ENCODE measurements around the gene TMEM143. TPM values are rescaled to one million over a fixed set of nuclear protein-coding genes. Genes with fewer than 3 reads are reported as not detected.

TMEM143 gene
- total and polyA plus RNA-seq, 12 donors: 3.3 to 26.5 (median 12.7) TPM

DNA sequence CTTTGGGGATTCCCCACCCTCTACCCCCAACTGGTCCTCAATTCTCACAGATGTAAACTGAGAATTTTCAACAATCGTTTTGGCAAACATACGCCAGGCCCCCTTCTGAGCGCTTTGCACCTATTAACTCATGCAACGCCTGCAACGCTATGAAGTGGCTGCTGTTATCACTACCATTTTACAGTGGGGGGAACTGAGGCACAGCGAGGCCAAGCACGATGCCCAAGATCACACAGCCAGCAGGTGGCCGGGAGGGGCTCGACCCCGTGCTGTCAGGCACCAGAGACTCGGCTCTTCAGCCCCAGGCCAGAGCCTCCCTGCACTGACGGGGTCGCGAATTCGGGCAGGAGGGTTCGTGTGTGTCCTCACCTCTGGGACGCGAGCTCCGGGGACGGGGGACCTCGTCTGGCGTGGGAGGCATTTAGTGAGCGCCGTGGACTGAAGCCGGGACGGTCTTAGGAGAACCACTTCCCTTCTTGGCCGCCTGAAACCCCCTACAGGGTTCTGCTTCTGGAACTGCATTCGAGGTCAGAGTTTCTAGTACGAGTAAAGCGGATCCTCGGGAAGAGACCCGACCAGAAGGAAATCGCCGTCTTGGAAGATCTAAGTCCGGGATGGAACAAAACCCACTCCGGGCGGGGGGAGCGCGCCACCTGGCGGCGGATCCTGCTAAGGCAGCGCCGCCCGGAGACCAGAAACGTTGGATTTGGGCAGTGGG, 72.8 kb downstream of the TMEM143 start:
- no peaks in the 10 kb centered on the region for H3K9me3 ChIP-seq (replicated peaks in 1 of 3)
- no peaks in the 10 kb centered on the region for H3K36me3 ChIP-seq (replicated peaks in 1 of 2)
- TF ChIP-seq, protein P1, sequence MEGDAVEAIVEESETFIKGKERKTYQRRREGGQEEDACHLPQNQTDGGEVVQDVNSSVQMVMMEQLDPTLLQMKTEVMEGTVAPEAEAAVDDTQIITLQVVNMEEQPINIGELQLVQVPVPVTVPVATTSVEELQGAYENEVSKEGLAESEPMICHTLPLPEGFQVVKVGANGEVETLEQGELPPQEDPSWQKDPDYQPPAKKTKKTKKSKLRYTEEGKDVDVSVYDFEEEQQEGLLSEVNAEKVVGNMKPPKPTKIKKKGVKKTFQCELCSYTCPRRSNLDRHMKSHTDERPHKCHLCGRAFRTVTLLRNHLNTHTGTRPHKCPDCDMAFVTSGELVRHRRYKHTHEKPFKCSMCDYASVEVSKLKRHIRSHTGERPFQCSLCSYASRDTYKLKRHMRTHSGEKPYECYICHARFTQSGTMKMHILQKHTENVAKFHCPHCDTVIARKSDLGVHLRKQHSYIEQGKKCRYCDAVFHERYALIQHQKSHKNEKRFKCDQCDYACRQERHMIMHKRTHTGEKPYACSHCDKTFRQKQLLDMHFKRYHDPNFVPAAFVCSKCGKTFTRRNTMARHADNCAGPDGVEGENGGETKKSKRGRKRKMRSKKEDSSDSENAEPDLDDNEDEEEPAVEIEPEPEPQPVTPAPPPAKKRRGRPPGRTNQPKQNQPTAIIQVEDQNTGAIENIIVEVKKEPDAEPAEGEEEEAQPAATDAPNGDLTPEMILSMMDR (IDR thresholded peaks at IDR 0.05): peak; percentile 93 to 98 (median 96)
- TF ChIP-seq POLR2A (IDR thresholded peaks at IDR 0.05): no peak
- H3K27me3 ChIP-seq: no peaks in the 10 kb centered on the region
- DNase-seq: peak; percentile 80 to 89 (median 85)
- peaks cover 7 to 11% of the 10 kb centered on the region in 2 donors for H3K4me1 ChIP-seq (replicated peaks in 1 of 2)
- intact Hi-C loops (cut with DNase I): no loop called here
- 0 to 1% (median 1%) methylated on average over 1 to 45 of the region's 45 CpGs for WGBS, 4 donors
- H3K4me3 ChIP-seq: peak overlapping the region in 2 of 4 donors; percentile 17 to 35
- H3K27ac ChIP-seq: no peak overlapping the region

DNA sequence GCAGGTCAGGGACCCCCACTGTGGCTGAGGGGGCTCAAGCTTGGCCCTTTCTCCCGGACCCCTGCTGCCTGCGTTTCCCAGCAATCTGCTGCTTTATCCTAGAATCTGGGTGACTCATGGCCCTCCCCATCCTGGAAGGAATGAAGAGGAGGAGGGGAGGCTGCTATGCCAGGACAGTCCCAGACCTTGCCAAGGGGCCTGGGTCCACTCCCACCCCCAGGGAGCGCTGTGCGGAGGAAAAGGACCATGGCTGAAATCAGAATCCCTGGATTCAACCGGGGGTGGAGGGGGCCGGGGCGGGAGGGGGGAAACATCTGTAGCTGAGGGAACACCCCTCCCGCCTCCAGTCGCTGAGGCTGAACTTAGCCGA, 73.4 kb downstream of the TMEM143 start:
- WGBS, 4 donors: 6 to 21% (median 13%) methylated on average over 2 to 10 of the region's 10 CpGs
- Histone ChIP-seq H3K4me3 (peak overlapping the region in 1 of 4 donors; percentile 35), H3K27me3 (no peaks in the 10 kb centered on the region), H3K27ac (no peak overlapping the region), H3K9me3 (replicated peaks in 1 of 3) (no peaks in the 10 kb centered on the region), H3K4me1 (replicated peaks in 1 of 2) (peaks cover 7 to 11% of the 10 kb centered on the region in 2 donors), H3K36me3 (replicated peaks in 1 of 2) (no peaks in the 10 kb centered on the region)
- intact Hi-C loops (cut with DNase I): no loop called here
- TF ChIP-seq, protein P1 (IDR thresholded peaks at IDR 0.05): no peak
- no peak for TF ChIP-seq POLR2A (IDR thresholded peaks at IDR 0.05)
- peak in 4 of 7 donors; percentile 28 to 58 (median 38) for DNase-seq

DNA sequence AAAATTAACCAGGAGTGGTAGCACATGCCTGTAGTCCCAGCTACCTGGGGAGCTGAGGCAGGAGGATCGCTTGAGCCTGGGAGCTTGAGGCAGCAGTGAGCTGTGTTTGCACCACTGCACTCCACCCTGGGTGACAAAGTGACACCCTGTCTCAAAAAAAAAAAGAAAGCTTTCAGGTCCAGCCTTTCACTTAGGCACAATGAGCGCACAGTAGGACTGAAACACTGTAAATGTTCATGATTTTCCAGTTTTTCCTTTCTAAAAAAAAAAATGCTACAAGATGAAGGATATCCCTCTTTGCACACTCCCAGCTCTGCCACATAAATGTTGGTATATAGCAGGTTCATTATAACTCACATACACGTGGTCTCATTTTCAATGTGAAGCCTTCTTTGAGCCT, 76.0 kb downstream of the TMEM143 start:
- H3K27ac ChIP-seq: no peak overlapping the region
- peaks cover 7 to 11% of the 10 kb centered on the region in 2 donors for H3K4me1 ChIP-seq (replicated peaks in 1 of 2)
- no peaks in the 10 kb centered on the region for H3K27me3 ChIP-seq
- H3K36me3 ChIP-seq (replicated peaks in 1 of 2): no peaks in the 10 kb centered on the region
- H3K4me3 ChIP-seq: no peak overlapping the region
- intact Hi-C loops (cut with DNase I): no loop called here
- DNase-seq: no peak
- H3K9me3 ChIP-seq (replicated peaks in 1 of 3): no peaks in the 10 kb centered on the region
- TF ChIP-seq, protein P1 (IDR thresholded peaks at IDR 0.05): no peak
- 80 to 96% (median 91%) methylated on average over 3 of the region's 3 CpGs for whole genome bisulfite sequencing, 4 donors

DNA sequence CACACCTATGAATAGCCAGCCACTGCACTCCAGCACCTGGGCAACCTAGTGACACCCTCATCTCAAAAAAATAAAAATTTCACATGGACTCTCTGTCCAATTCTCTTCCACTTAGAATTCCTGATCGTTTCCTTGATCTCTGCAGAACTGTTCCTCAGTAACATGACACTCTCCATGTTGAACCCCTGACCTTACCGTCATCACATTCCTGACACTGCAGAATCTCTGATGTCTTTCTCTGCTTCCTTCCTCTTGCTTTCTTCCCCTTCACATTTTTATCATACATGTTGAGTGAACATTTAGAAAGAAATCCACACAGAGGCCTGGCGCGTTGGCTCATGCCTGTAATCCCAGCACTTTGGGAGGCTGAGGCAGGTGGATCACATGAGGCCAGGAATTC, 78.8 kb downstream of the TMEM143 start:
- no peak for DNase-seq
- H3K4me3 ChIP-seq: no peak overlapping the region
- no peaks in the 10 kb centered on the region for H3K36me3 ChIP-seq (replicated peaks in 1 of 2)
- whole genome bisulfite sequencing, 4 donors: 78 to 87% (median 85%) methylated on average over 4 of the region's 4 CpGs
- H3K27me3 ChIP-seq: no peaks in the 10 kb centered on the region
- no peaks in the 10 kb centered on the region for H3K9me3 ChIP-seq (replicated peaks in 1 of 3)
- H3K27ac ChIP-seq: no peak overlapping the region
- H3K4me1 ChIP-seq (replicated peaks in 1 of 2): no peaks in the 10 kb centered on the region
- TF ChIP-seq, protein P1 (IDR thresholded peaks at IDR 0.05): no peak
- no peak for TF ChIP-seq POLR2A (IDR thresholded peaks at IDR 0.05)
- intact Hi-C loops (cut with DNase I): no loop called here
